ENCODE results near the gene TTC28.

DNA sequence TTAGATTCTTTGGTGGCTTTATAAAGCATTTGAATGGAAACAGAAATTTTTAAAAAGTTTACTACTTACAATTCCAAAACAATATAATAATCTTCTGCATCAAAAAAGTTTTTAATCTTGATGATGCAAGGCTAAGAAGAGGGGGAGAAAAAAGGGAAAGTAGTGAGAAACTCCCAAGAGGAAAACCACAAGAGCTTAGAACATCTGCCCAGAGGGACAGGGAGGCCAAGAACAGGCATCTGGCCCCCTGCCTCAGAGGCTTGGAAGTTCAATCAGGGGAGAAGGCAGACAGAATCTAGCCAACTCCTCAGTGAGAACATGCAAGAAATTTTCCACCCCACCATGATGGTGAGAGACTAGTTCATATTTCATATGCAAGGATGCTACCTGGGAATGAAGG is 23.8 kb upstream of the TTC28 start:
- TF ChIP-seq, protein P1, sequence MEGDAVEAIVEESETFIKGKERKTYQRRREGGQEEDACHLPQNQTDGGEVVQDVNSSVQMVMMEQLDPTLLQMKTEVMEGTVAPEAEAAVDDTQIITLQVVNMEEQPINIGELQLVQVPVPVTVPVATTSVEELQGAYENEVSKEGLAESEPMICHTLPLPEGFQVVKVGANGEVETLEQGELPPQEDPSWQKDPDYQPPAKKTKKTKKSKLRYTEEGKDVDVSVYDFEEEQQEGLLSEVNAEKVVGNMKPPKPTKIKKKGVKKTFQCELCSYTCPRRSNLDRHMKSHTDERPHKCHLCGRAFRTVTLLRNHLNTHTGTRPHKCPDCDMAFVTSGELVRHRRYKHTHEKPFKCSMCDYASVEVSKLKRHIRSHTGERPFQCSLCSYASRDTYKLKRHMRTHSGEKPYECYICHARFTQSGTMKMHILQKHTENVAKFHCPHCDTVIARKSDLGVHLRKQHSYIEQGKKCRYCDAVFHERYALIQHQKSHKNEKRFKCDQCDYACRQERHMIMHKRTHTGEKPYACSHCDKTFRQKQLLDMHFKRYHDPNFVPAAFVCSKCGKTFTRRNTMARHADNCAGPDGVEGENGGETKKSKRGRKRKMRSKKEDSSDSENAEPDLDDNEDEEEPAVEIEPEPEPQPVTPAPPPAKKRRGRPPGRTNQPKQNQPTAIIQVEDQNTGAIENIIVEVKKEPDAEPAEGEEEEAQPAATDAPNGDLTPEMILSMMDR (IDR thresholded peaks at IDR 0.05 in 2 of 3, conservative IDR thresholded peaks at IDR 0.05 in 1 of 3; ENCODE audit: borderline replicate concordance in 1 of 3, insufficient read depth in 1 of 3, low read depth in 2 of 3, low read length in 2 of 3), result no peak
- no peak for TF ChIP-seq SRF (IDR thresholded peaks at IDR 0.05; ENCODE audit: low read depth)
- TF ChIP-seq, protein P2, sequence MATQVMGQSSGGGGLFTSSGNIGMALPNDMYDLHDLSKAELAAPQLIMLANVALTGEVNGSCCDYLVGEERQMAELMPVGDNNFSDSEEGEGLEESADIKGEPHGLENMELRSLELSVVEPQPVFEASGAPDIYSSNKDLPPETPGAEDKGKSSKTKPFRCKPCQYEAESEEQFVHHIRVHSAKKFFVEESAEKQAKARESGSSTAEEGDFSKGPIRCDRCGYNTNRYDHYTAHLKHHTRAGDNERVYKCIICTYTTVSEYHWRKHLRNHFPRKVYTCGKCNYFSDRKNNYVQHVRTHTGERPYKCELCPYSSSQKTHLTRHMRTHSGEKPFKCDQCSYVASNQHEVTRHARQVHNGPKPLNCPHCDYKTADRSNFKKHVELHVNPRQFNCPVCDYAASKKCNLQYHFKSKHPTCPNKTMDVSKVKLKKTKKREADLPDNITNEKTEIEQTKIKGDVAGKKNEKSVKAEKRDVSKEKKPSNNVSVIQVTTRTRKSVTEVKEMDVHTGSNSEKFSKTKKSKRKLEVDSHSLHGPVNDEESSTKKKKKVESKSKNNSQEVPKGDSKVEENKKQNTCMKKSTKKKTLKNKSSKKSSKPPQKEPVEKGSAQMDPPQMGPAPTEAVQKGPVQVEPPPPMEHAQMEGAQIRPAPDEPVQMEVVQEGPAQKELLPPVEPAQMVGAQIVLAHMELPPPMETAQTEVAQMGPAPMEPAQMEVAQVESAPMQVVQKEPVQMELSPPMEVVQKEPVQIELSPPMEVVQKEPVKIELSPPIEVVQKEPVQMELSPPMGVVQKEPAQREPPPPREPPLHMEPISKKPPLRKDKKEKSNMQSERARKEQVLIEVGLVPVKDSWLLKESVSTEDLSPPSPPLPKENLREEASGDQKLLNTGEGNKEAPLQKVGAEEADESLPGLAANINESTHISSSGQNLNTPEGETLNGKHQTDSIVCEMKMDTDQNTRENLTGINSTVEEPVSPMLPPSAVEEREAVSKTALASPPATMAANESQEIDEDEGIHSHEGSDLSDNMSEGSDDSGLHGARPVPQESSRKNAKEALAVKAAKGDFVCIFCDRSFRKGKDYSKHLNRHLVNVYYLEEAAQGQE (IDR thresholded peaks at IDR 0.05; ENCODE audit: low read depth), result no peak
- TF ChIP-seq POLR2A (IDR thresholded peaks at IDR 0.05; ENCODE audit: borderline replicate concordance, extremely low read depth, insufficient read depth, insufficient read length), result no peak
- TF ChIP-seq EZH2 (IDR thresholded peaks at IDR 0.05), result no peak
- TF ChIP-seq SIN3A (IDR thresholded peaks at IDR 0.05; ENCODE audit: low read depth), result no peak
- TF ChIP-seq SP1 (IDR thresholded peaks at IDR 0.05; ENCODE audit: low read depth), result no peak
- TF ChIP-seq RAD21 (IDR thresholded peaks at IDR 0.05; ENCODE audit: low read depth), result no peak
- TF ChIP-seq MAX (IDR thresholded peaks at IDR 0.05), result no peak
- TF ChIP-seq, protein P3, sequence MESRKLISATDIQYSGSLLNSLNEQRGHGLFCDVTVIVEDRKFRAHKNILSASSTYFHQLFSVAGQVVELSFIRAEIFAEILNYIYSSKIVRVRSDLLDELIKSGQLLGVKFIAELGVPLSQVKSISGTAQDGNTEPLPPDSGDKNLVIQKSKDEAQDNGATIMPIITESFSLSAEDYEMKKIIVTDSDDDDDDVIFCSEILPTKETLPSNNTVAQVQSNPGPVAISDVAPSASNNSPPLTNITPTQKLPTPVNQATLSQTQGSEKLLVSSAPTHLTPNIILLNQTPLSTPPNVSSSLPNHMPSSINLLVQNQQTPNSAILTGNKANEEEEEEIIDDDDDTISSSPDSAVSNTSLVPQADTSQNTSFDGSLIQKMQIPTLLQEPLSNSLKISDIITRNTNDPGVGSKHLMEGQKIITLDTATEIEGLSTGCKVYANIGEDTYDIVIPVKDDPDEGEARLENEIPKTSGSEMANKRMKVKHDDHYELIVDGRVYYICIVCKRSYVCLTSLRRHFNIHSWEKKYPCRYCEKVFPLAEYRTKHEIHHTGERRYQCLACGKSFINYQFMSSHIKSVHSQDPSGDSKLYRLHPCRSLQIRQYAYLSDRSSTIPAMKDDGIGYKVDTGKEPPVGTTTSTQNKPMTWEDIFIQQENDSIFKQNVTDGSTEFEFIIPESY (IDR thresholded peaks at IDR 0.05; ENCODE audit: extremely low read depth, insufficient replicate concordance, low read length), result no peak
- no peak for TF ChIP-seq POLR2AphosphoS5 (IDR thresholded peaks at IDR 0.05; ENCODE audit: low read depth, low read length)
